Measurements from ENCODE around the gene NOP14. TPM values are rescaled to one million over a fixed set of nuclear protein-coding genes. Genes with fewer than 3 reads are reported as not detected.

NOP14 gene
- total and polyA plus RNA-seq, 2 of the 8 experiments (the other 6 are each of a cell fraction or from before 2014, with no cell fraction given), result 8.6 to 45.3 TPM

DNA sequence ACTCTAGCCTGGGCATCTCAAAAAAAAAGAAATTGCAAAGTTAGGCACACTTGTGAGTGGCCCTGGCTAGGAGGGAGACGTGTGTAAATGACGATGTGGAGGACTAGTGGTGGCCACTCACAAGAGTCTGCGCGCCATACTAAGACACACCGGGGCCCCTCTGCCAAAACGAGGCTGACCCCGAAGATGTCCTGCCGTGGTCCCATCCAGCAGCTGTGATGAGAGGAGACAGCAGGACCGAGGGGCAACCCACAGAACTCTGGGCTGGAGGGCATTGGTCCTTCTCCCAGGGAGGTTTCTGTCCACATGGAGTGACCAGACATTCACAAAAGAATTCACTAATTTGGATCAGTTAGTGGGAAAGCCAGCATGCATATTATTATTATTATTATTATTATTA, 47.4 kb downstream of the NOP14 start (continued):
- TF ChIP-seq, protein P1, sequence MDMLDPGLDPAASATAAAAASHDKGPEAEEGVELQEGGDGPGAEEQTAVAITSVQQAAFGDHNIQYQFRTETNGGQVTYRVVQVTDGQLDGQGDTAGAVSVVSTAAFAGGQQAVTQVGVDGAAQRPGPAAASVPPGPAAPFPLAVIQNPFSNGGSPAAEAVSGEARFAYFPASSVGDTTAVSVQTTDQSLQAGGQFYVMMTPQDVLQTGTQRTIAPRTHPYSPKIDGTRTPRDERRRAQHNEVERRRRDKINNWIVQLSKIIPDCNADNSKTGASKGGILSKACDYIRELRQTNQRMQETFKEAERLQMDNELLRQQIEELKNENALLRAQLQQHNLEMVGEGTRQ (IDR thresholded peaks at IDR 0.05; ENCODE audit: low read length), result no peak
